ENCODE data around the gene MND1. TPM values are rescaled to one million over a fixed set of nuclear protein-coding genes. Genes with fewer than 3 reads are reported as not detected.
"Not testable (repeated sequence)": the region's sequence is repeated elsewhere in the genome, so short reads cannot be mapped to it uniquely, and the experiment has no call there.

MND1 gene
- total RNA-seq, 1 donor from 2014 or later: 0.40 TPM

GRCh38 chr4:153401501-153401900, 57.0 kb downstream of the MND1 start:
- DNase-seq (ENCODE audit: low read depth in 2 of 2): no peak

GRCh38 chr4:153402366-153402765, 57.9 kb downstream of the MND1 start:
- DNase-seq (ENCODE audit: low read depth in 2 of 2): peak in 1 of 2 donors; percentile 14

GRCh38 chr4:153403726-153404125, 59.2 kb downstream of the MND1 start:
- no peak for DNase-seq (ENCODE audit: low read depth in 2 of 2)

- no peak for DNase-seq (ENCODE audit: low read depth in 2 of 2)
These were observed 63.4 kb downstream of the MND1 start for GRCh38 chr4:153407906-153408305.

- DNase-seq (ENCODE audit: low read depth in 2 of 2): no peak
These were observed 64.4 kb downstream of the MND1 start for GRCh38 chr4:153408932-153409331.

GRCh38 chr4:153409412-153409811, 64.9 kb downstream of the MND1 start:
- peak; percentile 13 to 78 for DNase-seq (ENCODE audit: low read depth in 2 of 2)

- DNase-seq (ENCODE audit: low read depth in 2 of 2): peak in 1 of 2 donors; percentile 35
These were observed 65.5 kb downstream of the MND1 start for GRCh38 chr4:153409924-153410501.

GRCh38 chr4:153413842-153414241, 69.4 kb downstream of the MND1 start:
- no peak for DNase-seq (ENCODE audit: low read depth in 2 of 2)

- DNase-seq (ENCODE audit: low read depth in 2 of 2): not testable (repeated sequence)
These were observed 72.0 kb downstream of the MND1 start for GRCh38 chr4:153416456-153416855.

GRCh38 chr4:153418121-153418520, 73.6 kb downstream of the MND1 start:
- DNase-seq (ENCODE audit: low read depth in 2 of 2): no peak

GRCh38 chr4:153418558-153418957, 74.1 kb downstream of the MND1 start:
- DNase-seq (ENCODE audit: low read depth in 2 of 2): peak in 1 of 2 donors; percentile 27

- DNase-seq (ENCODE audit: low read depth in 2 of 2): no peak
These were observed 74.5 kb downstream of the MND1 start for GRCh38 chr4:153419029-153419428.

- DNase-seq (ENCODE audit: low read depth in 2 of 2): no peak
These were observed 75.3 kb downstream of the MND1 start for GRCh38 chr4:153419673-153420278.

GRCh38 chr4:153420361-153420760, 75.9 kb downstream of the MND1 start:
- DNase-seq (ENCODE audit: low read depth in 2 of 2): no peak

GRCh38 chr4:153421941-153422340, 77.5 kb downstream of the MND1 start:
- DNase-seq (ENCODE audit: low read depth in 2 of 2): no peak

GRCh38 chr4:153426207-153426885, 81.9 kb downstream of the MND1 start:
- no peak for DNase-seq (ENCODE audit: low read depth in 2 of 2)

- no peak for DNase-seq (ENCODE audit: low read depth in 2 of 2)
These were observed 83.0 kb downstream of the MND1 start for GRCh38 chr4:153427363-153428071.

- DNase-seq (ENCODE audit: low read depth in 2 of 2): no peak
These were observed 84.5 kb downstream of the MND1 start for GRCh38 chr4:153428941-153429475.

GRCh38 chr4:153432965-153433753, 88.7 kb downstream of the MND1 start:
- peak; percentile 72 to 83 for DNase-seq (ENCODE audit: low read depth in 2 of 2)

GRCh38 chr4:153433754-153434105, 89.2 kb downstream of the MND1 start:
- no peak for DNase-seq (ENCODE audit: low read depth in 2 of 2)

GRCh38 chr4:153434190-153434589, 89.7 kb downstream of the MND1 start:
- DNase-seq (ENCODE audit: low read depth in 2 of 2): no peak
